AG20443 (cell line): ENCODE measurements around the gene TSPAN5.
"Not testable (repeated sequence)": the region's sequence is repeated elsewhere in the genome, so short reads cannot be mapped to it uniquely, and the experiment has no call there.

Experiments used
- DNase-seq: peaks from one replicate; pipeline ENCODE4 v3.0.0; 2012; ENCODE audit warnings: low spot score, mixed read lengths

Gene TSPAN5

GRCh38 chr4:98658287-98659105 lies at the start of gene TSPAN5:
TSS of gene TSPAN5 (minus strand) at chr4:98658611.
- DNase-seq: peak; percentile 96

GRCh38 chr4:98706935-98707334 lies 48.5 kb upstream of the TSPAN5 start:
- no peak for DNase-seq

GRCh38 chr4:98706200-98706813 lies 47.9 kb upstream of the TSPAN5 start:
- DNase-seq: no peak

- not testable (repeated sequence) for DNase-seq
These were observed 47.2 kb upstream of the TSPAN5 start for GRCh38 chr4:98705586-98705985.

GRCh38 chr4:98700656-98701055 lies 42.2 kb upstream of the TSPAN5 start:
- DNase-seq: no peak

- no peak for DNase-seq
These were observed 35.7 kb upstream of the TSPAN5 start for GRCh38 chr4:98694076-98694475.

GRCh38 chr4:98692411-98692810 lies 34.0 kb upstream of the TSPAN5 start:
- DNase-seq: no peak

GRCh38 chr4:98691588-98691987 lies 33.2 kb upstream of the TSPAN5 start:
- no peak for DNase-seq

GRCh38 chr4:98689507-98690174 lies 31.2 kb upstream of the TSPAN5 start:
- no peak for DNase-seq

- peak; percentile 45 for DNase-seq
These were observed 30.2 kb upstream of the TSPAN5 start for GRCh38 chr4:98688411-98689290.

GRCh38 chr4:98687876-98688275 lies 29.5 kb upstream of the TSPAN5 start:
- DNase-seq: no peak

- no peak for DNase-seq
These were observed 28.4 kb upstream of the TSPAN5 start for GRCh38 chr4:98686847-98687246.

- no peak for DNase-seq
These were observed 27.8 kb upstream of the TSPAN5 start for GRCh38 chr4:98686043-98686707.

GRCh38 chr4:98685225-98686042 lies 27.0 kb upstream of the TSPAN5 start:
- no peak for DNase-seq

GRCh38 chr4:98682719-98683118 lies 24.3 kb upstream of the TSPAN5 start:
- peak; percentile 40 for DNase-seq

GRCh38 chr4:98680806-98681205 lies 22.4 kb upstream of the TSPAN5 start:
- DNase-seq: no peak

GRCh38 chr4:98679738-98680137 lies 21.3 kb upstream of the TSPAN5 start:
- no peak for DNase-seq

- no peak for DNase-seq
These were observed 19.4 kb upstream of the TSPAN5 start for GRCh38 chr4:98677799-98678198.

- DNase-seq: no peak
These were observed 16.2 kb upstream of the TSPAN5 start for GRCh38 chr4:98674404-98675173.

- DNase-seq: no peak
These were observed 15.6 kb upstream of the TSPAN5 start for GRCh38 chr4:98673978-98674377.
